GM21576 (cell line): ENCODE results near the gene NIBAN1.
"Not testable (repeated sequence)": the region's sequence is repeated elsewhere in the genome, so short reads cannot be mapped to it uniquely, and the experiment has no call there.

Experiments
- ATAC-seq: cut with Tn5 transposase; IDR thresholded peaks from one replicate; pipeline ENCODE4 v1.9.1; 2021; ENCODE audit warnings: mild to moderate bottlenecking, moderate library complexity; ENCODE audit not compliant: unreplicated experiment

Gene NIBAN1, protein sequence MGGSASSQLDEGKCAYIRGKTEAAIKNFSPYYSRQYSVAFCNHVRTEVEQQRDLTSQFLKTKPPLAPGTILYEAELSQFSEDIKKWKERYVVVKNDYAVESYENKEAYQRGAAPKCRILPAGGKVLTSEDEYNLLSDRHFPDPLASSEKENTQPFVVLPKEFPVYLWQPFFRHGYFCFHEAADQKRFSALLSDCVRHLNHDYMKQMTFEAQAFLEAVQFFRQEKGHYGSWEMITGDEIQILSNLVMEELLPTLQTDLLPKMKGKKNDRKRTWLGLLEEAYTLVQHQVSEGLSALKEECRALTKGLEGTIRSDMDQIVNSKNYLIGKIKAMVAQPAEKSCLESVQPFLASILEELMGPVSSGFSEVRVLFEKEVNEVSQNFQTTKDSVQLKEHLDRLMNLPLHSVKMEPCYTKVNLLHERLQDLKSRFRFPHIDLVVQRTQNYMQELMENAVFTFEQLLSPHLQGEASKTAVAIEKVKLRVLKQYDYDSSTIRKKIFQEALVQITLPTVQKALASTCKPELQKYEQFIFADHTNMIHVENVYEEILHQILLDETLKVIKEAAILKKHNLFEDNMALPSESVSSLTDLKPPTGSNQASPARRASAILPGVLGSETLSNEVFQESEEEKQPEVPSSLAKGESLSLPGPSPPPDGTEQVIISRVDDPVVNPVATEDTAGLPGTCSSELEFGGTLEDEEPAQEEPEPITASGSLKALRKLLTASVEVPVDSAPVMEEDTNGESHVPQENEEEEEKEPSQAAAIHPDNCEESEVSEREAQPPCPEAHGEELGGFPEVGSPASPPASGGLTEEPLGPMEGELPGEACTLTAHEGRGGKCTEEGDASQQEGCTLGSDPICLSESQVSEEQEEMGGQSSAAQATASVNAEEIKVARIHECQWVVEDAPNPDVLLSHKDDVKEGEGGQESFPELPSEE

GRCh38 chr1:184974056-184974836 is at the start of gene NIBAN1:
Gene NIBAN1 (minus strand): TSS chr1:184974508. CDS start chr1:184974356, 152 bp downstream.
- ATAC-seq = peak; percentile 55

DNA sequence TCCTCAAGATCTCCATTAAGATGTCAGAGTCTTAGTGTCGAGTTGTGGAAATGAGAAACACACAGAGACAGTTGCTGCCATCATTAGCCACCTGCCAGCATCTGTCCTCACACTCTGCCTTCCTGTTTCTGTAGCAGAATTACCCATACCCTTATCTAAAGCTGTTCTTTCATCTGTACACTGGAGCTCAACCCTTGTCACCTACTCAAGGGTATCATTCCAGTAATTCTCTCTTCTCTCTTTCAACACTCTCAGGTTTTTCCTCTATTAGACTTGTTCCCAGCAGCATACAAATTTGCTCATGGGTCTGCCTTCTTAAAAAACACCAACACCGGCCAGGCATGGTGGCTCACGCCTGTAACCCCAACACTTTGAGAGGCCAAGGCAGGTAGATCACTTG is 43.7 kb upstream of the NIBAN1 start:
- no peak for ATAC-seq

DNA sequence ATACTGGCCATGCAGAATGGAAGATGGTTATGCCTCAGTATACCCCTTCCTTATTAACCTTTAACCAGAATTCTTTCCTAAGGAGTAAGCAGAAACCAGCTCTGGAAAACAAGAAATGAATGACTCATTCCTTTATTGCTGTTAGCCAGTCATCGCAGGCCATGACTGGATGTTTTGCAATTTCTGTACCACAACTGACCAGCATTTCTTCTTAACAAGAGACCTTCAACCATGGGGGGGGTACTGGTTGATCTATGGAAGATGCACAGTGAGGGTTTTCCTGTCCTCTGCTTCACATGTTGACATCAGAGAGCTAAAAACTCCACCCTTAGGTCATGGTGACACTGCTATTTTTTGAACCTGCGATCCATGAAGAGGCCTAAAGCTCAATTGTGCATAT is 43.0 kb upstream of the NIBAN1 start:
- ATAC-seq = no peak

DNA sequence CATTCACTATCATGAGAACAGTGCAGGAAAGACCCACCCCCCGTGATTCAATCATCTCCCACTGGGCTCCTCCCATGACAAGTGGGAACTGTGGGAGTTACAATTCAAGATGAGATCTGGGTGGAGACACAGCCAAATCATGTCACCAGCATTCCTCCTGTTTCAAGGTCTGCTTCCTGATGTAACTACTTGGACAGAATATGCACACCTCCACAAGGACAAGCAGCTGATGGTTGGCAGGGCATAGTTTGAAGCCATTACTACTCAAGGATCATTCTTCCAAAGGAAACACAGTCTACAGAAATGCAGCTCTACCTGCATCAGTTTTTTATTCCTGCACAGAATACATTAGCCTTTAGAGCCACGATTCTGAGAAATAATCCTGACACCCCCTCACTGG is 42.6 kb upstream of the NIBAN1 start:
- no peak for ATAC-seq

DNA sequence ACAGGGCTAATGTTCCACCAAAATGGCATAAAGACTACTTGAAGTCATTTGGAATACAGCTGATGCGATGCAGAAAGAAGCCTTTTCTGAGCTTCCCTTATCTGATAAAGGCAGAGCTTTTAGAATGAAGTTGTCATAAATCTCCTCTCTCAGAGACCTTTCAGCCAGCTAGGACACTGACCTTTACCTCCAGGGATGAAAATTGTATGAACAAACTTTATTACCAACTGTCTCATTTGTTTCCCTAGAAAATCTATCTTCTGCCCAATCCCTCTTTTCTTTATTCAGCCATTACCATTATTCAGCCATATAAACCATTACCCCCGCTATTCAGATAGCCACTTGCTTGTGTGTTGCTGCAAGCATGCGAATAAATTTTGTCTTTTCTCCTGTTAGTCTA is 41.3 kb upstream of the NIBAN1 start:
- no peak for ATAC-seq

DNA sequence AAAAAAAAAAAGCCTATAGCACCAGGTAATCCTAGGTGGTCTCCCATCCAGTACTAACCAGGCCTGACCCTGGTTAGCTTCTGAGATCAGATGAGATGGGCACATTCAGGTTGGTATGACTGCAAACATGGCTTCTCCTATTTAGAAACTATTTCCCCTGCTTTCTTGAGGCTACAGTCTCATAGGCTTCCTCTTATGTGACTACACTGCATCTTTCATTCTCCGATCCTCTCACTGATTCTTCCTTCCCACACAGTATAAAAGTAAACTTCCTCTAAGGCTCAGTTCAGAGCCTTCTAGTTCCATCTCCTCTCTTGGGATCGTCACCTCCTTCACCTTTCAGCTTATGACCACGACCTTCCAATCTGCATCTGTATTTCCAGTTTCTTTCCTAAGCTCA is 40.6 kb upstream of the NIBAN1 start:
- ATAC-seq = no peak

- no peak for ATAC-seq
Measured at GRCh38 chr1:185010361-185010760, 36.1 kb upstream of the NIBAN1 start.

DNA sequence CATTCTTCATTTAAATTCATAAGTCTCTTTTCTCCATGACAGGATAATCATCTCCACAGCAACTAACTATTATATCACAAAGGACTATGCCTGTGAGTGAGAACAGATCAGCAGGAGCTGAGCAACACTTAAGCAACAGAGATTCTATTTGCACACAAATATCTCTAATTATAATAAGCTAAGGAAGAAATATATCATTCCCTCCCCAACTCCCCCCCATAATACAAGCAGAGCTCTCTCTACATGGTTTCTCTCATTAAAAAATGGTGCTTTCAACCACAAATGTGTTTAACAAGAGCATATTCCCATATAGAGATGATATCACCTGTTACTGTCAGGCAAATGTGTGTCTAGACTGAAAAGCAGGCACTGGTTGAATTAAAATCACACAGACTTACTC is 34.5 kb upstream of the NIBAN1 start:
- no peak for ATAC-seq

- ATAC-seq = not testable (repeated sequence)
Measured at GRCh38 chr1:185001312-185001880, 27.1 kb upstream of the NIBAN1 start.

GRCh38 chr1:184999974-185000373 is 25.7 kb upstream of the NIBAN1 start:
- ATAC-seq = not testable (repeated sequence)

DNA sequence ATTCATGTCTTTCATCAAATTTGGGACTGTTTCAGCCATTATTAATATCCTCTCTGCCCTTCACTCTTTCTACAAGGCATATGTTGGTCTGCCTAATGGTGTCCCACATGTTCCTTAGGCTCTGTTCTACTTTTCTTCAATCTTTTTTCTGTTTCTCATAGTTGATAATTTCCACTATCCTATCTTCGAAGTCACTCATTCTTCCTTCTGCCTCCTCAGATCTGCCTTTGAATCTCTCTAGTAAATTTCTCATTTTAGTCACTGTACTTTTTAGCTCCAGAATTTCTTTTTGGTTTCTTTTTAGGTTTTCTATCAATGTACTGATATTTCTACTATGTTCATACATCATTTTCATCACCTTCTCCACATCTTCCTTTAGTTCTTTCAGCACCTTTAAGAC is 20.0 kb upstream of the NIBAN1 start:
- no peak for ATAC-seq

DNA sequence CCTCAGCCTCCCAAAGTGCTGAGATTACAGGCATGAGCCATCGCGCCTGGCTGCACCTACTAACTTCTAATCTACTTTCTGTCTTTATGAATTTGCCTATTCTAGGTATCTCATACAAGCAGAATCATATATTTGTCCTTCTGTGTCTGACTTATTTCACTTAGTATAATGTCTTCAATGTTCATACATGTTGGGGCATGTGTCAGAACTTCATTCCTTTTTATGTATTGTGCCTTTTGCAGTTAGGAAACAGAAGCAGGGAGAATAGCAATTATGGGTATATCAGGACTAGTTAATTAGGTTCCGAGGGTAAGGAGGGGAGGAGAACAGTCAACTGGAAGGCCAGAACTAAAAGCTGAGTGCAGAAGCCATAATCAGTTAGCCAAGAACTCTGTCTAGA is 18.0 kb upstream of the NIBAN1 start:
- ATAC-seq = no peak

- no peak for ATAC-seq
Measured at GRCh38 chr1:184990204-184990603, 15.9 kb upstream of the NIBAN1 start.

DNA sequence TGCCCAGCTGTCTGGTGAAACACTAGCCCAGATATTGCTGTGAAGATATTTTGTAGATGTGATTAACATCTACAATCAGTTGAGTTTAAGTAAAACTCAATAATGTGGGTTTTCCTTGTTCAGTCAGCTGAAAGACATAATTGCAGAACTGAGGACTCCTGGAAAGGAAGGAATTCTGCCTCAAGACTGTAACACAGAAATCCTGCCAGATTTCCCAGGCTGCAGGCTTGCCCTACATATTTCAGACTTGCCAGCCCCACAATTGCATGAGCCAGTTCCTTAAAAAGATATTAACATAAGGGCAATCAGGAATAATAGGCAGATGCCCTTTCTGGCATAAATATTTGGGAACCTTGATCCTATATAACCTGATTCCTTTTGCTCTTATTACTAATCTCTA is 14.2 kb upstream of the NIBAN1 start:
- ATAC-seq = no peak

DNA sequence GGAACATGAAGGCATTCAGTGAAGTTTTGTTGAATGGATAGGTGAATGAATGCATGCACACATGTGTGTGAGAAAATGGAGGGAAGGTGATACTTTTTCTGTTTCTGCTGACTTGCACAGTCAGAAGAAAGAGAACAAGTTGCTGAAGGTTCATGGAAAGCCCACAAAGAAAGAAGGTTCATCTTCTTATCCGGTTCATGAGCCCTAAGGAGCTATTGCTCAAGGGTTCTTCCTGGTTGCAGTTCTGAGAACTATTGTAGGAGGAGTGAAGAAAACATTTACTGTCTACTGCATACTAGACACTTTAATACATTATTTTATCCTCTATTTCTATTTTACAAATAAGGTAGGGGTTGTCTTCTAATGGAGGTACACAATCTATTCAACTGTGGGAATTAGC is 13.4 kb upstream of the NIBAN1 start:
- no peak for ATAC-seq

DNA sequence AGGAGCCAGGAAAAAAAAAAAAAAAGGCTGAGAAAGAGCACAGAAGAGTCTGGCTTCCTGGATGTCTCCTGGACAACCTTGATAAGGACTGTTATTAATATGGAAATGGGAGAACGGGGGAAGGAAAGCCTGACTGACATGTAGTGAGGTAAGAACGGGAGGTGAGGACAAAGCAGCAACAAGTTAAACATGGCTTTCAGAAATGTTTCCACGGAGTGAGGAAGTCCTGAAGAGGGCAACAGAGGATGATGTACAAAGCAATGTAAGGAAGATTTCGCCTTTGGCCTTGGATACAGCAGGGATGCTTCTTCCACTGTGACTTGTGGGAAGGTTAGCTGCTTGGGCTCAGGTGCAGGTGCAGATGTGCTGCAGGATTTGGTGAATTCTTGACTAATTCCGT is 11.9 kb upstream of the NIBAN1 start:
- no peak for ATAC-seq

GRCh38 chr1:184982002-184982954 is 8.0 kb upstream of the NIBAN1 start:
- ATAC-seq = peak; percentile 99

GRCh38 chr1:184980726-184981125 is 6.4 kb upstream of the NIBAN1 start:
- no peak for ATAC-seq

DNA sequence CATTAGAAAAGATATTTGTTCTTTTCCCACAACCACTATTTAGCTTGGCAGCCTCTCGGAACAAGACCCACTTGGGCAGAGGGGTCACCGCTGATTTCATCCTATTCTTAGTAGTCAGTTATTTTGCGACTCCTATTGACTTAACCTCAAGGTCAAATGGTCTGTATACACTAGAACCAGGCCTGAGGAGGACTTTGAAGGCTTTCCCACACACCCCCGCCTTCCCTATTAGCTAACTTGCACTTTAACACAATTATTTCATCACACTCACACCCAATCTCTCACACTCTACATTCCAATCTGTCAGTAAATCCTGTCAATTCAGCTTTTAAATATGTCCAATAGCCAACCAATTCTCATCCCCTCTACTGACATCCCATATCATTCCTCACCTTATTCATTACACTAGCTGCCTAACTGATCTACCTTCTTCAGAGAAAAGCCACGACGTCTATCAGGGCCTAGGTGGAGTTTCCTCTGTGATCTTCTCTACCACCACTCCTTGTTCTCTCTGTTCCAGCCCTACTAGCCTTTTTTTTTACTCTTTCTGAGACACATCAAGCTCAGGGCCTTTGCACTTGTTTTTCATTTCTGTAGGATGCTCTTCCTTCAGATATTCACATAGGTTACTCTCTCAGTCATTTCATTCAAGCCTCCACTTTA is 1.0 kb upstream of the NIBAN1 start:
- ATAC-seq = no peak
